ENCODE measurements around the gene PDE2A. TPM values are rescaled to one million over a fixed set of nuclear protein-coding genes. Genes with fewer than 3 reads are reported as not detected.

PDE2A gene
- total RNA-seq, 4 donors from 2014 or later: 40.2 to 69.6 (median 50.4) TPM

GRCh38 chr11:72537051-72537450 is 137.2 kb downstream of the PDE2A start:
- Histone ChIP-seq H3K9me3 (no peaks in the 10 kb centered on the region), H3K36me3 (no peaks in the 10 kb centered on the region), H3K4me3 (replicated peaks in 1 of 3) (no peak overlapping the region), H3K4me1 (peaks cover 15 to 31% of the 10 kb centered on the region in 2 donors), H3K27ac (no peak overlapping the region), H3K27me3 (no peaks in the 10 kb centered on the region)
- intact Hi-C loops (cut with DNase I): no loop called here
- WGBS, 2 donors: 87 to 91% methylated on average over 2 of the region's 2 CpGs
- TF ChIP-seq POLR2A (IDR thresholded peaks at IDR 0.05): no peak
- TF ChIP-seq CTCF (IDR thresholded peaks at IDR 0.05): no peak
- no peak for DNase-seq

GRCh38 chr11:72535194-72535547 is 139.1 kb downstream of the PDE2A start:
- Histone ChIP-seq H3K27me3 (no peaks in the 10 kb centered on the region), H3K9me3 (no peaks in the 10 kb centered on the region), H3K4me1 (peaks cover 6 to 20% of the 10 kb centered on the region in 2 donors), H3K36me3 (no peaks in the 10 kb centered on the region), H3K27ac (peak overlapping the region; percentile 51 to 86 (median 70)), H3K4me3 (replicated peaks in 1 of 3) (no peak overlapping the region)
- WGBS, 2 donors: 32 to 44% methylated on average over 3 of the region's 3 CpGs
- intact Hi-C loops (cut with DNase I): no loop called here
- no peak for DNase-seq
- no peak for TF ChIP-seq POLR2A (IDR thresholded peaks at IDR 0.05)
- TF ChIP-seq CTCF (IDR thresholded peaks at IDR 0.05): peak in 2 of 6 experiments; percentile 5 to 15

- peak overlapping the region; percentile 67 to 86 (median 70) for H3K27ac ChIP-seq
- peak; percentile 82 to 83 for DNase-seq
- no peak for TF ChIP-seq CTCF (IDR thresholded peaks at IDR 0.05)
- TF ChIP-seq POLR2A (IDR thresholded peaks at IDR 0.05): peak in 1 of 2 donors; percentile 42
Measured at GRCh38 chr11:72534371-72535193, 139.6 kb downstream of the PDE2A start.

GRCh38 chr11:72529068-72529467 is 145.2 kb downstream of the PDE2A start:
- TF ChIP-seq POLR2A (IDR thresholded peaks at IDR 0.05): no peak
- TF ChIP-seq CTCF (IDR thresholded peaks at IDR 0.05): no peak
- intact Hi-C loops (cut with DNase I): no loop called here
- Histone ChIP-seq H3K9me3 (no peaks in the 10 kb centered on the region), H3K4me1 (no peaks in the 10 kb centered on the region), H3K27ac (no peak overlapping the region), H3K27me3 (no peaks in the 10 kb centered on the region), H3K4me3 (replicated peaks in 1 of 3) (no peak overlapping the region), H3K36me3 (no peaks in the 10 kb centered on the region)
- WGBS, 2 donors: 83 to 88% methylated on average over 3 of the region's 3 CpGs
- no peak for DNase-seq

More at GRCh38 chr11:72534371-72535193, 139.6 kb downstream of the PDE2A start:
- Histone ChIP-seq H3K9me3 (no peaks in the 10 kb centered on the region), H3K36me3 (no peaks in the 10 kb centered on the region), H3K4me1 (peaks cover 6 to 20% of the 10 kb centered on the region in 2 donors), H3K4me3 (replicated peaks in 1 of 3) (no peak overlapping the region), H3K27me3 (no peaks in the 10 kb centered on the region)
- WGBS, 2 donors: 23 to 29% methylated on average over 3 of the region's 3 CpGs
- intact Hi-C loops (cut with DNase I): no loop called here

GRCh38 chr11:72528121-72528520 is 146.1 kb downstream of the PDE2A start:
- no peaks in the 10 kb centered on the region for H3K9me3 ChIP-seq
- no peaks in the 10 kb centered on the region for H3K36me3 ChIP-seq
- H3K4me3 ChIP-seq (replicated peaks in 1 of 3): no peak overlapping the region
- WGBS, 2 donors: 71 to 82% methylated on average over 3 of the region's 3 CpGs
- TF ChIP-seq CTCF (IDR thresholded peaks at IDR 0.05) (no peak), POLR2A (IDR thresholded peaks at IDR 0.05) (no peak)
- intact Hi-C loops (cut with DNase I): no loop called here
- no peak overlapping the region for H3K27ac ChIP-seq
- H3K4me1 ChIP-seq: no peaks in the 10 kb centered on the region
- H3K27me3 ChIP-seq: no peaks in the 10 kb centered on the region
- DNase-seq: no peak
